ENCODE measurements around the gene REV3L.

GRCh38 chr6:111439171-111439570 lies 43.8 kb downstream of the REV3L start:
- TF ChIP-seq SOX15 (CRISPR knock-in tag; IDR thresholded peaks at IDR 0.05) (no peak), SMAD3 (CRISPR knock-in tag; IDR thresholded peaks at IDR 0.05; ENCODE audit: borderline replicate concordance) (no peak)
- TF ChIP-seq, protein P1, sequence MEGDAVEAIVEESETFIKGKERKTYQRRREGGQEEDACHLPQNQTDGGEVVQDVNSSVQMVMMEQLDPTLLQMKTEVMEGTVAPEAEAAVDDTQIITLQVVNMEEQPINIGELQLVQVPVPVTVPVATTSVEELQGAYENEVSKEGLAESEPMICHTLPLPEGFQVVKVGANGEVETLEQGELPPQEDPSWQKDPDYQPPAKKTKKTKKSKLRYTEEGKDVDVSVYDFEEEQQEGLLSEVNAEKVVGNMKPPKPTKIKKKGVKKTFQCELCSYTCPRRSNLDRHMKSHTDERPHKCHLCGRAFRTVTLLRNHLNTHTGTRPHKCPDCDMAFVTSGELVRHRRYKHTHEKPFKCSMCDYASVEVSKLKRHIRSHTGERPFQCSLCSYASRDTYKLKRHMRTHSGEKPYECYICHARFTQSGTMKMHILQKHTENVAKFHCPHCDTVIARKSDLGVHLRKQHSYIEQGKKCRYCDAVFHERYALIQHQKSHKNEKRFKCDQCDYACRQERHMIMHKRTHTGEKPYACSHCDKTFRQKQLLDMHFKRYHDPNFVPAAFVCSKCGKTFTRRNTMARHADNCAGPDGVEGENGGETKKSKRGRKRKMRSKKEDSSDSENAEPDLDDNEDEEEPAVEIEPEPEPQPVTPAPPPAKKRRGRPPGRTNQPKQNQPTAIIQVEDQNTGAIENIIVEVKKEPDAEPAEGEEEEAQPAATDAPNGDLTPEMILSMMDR (IDR thresholded peaks at IDR 0.05): no peak

Measured in WTC11 (cell line).